ENCODE measurements around the gene ELAVL1.

DNA sequence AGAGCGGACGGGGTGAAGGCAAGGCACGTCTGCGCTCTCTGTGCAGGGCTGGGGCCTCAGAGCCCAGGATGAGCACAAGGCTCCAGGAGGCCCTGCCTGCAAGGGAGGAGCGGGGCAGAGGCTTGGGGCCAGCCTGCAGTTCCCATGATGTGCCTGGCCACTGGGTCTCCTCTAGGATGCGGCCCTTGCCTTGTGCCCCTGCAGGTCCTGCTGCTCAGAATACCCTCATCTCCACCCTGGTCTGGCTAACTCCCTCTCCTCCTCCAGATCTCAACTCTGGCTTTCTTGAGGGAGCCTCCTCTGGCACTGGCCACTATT lies 27.8 kb downstream of the ELAVL1 start:
- TF ChIP-seq CTCF (IDR thresholded peaks at IDR 0.05) (no peak), POLR2A (IDR thresholded peaks at IDR 0.05) (no peak)

Measured in testis (tissue), 2 donors.